ENCODE data around the gene C1orf56.

GRCh38 chr1:151013518-151013917 lies 34.0 kb upstream of the C1orf56 start:
- TF ChIP-seq POLR2AphosphoS5 (IDR thresholded peaks at IDR 0.05) (no peak), POLR2A (IDR thresholded peaks at IDR 0.05) (no peak), CTCF (IDR thresholded peaks at IDR 0.05) (no peak)

All from prostate gland (tissue), 2 donors.